Middle frontal gyrus (tissue), 1 donor: Measurements from ENCODE around the gene SEC31B.

Source experiments
- DNase-seq: peaks from one replicate; pipeline ENCODE4 v3.0.0-alpha.2; 2015; ENCODE audit warnings: low spot score; ENCODE audit errors: extremely low spot score

The SEC31B gene

GRCh38 chr10:100498059-100498458 is 21.6 kb downstream of the SEC31B start:
- no peak for DNase-seq

GRCh38 chr10:100496567-100496966 is 23.1 kb downstream of the SEC31B start:
- no peak for DNase-seq

DNA sequence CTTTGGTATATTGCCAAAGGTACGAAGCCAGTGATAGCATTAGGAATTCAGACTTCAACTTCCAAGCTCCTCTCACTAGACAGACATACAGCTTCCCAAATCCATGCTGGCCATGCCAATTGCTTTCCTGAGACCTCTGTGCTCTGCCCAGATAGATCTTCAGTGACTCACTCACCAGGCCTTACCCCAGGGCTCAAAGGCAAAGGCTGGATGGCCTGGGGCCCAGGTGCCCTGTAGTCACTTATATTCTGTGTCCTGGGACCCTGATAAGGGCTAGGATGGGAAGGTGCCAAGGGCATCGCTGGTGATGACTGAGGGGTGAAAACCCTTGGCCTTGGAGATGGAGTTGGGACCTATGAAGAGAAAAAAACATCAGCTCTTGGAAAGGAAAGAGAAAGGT is 29.1 kb downstream of the SEC31B start:
- no peak for DNase-seq

- DNase-seq = no peak
Observed at GRCh38 chr10:100489396-100489795, 30.3 kb downstream of the SEC31B start.

- DNase-seq = no peak
Observed at GRCh38 chr10:100487529-100487928, 32.1 kb downstream of the SEC31B start.

- no peak for DNase-seq
Observed at GRCh38 chr10:100485801-100486495, 33.7 kb downstream of the SEC31B start.

GRCh38 chr10:100485366-100485765 is 34.3 kb downstream of the SEC31B start:
- DNase-seq = no peak

GRCh38 chr10:100483876-100484666 is 35.6 kb downstream of the SEC31B start:
- DNase-seq = no peak

- DNase-seq = no peak
Observed at GRCh38 chr10:100482834-100483185, 36.9 kb downstream of the SEC31B start.

DNA sequence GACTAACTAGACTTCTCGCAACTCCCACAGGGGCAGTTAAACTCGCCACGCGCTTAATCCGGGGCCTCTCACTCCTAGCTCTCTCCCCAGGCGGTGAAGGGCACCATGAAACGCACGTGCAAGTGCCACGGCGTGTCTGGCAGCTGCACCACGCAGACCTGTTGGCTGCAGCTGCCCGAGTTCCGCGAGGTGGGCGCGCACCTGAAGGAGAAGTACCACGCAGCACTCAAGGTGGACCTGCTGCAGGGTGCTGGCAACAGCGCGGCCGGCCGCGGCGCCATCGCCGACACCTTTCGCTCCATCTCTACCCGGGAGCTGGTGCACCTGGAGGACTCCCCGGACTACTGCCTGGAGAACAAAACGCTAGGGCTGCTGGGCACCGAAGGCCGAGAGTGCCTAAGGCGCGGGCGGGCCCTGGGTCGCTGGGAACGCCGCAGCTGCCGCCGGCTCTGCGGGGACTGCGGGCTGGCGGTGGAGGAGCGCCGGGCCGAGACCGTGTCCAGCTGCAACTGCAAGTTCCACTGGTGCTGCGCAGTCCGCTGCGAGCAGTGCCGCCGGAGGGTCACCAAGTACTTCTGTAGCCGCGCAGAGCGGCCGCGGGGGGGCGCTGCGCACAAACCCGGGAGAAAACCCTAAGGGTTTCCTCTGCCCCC is 37.4 kb downstream of the SEC31B start:
- DNase-seq = peak; percentile 39

GRCh38 chr10:100481462-100482081 is 38.1 kb downstream of the SEC31B start:
- peak; percentile 79 for DNase-seq

DNA sequence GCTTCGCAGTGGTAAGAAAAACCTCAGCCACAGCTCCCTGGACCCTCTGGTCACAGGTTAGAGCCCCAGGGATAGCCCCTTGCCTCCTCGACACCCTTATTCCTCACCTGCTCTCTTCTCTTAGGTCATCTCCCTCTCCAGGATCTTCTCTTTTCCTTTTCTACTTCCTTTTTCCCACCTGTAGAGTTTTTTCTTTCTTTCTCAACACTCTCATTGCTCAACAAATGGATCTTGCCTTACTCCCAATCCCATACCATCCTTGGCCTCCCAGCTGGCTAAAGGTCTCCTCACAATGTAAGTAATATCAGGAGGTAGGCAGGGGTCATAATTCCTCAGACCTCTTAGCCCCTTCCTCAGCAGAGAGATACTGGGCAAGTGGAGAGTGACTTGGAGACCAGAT is 39.7 kb downstream of the SEC31B start:
- no peak for DNase-seq

DNA sequence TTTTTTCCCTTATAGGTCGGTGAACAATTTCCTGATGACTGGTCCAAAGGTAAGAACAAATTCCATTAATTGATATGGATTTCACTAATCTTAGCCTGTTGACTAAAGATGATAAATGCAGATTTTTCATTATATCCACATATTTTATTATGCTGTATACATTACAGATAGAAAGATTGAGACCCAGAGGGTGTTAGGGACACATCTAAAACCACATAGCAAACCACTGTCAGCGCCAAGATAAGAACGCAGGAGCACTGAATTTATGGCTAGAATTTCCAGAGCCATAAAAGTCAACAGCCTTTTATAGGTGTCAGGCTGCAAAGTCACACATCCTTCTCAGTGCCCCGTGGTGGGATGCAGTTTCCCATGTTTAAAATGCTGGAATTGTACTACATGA is 40.6 kb downstream of the SEC31B start:
- DNase-seq = no peak

DNA sequence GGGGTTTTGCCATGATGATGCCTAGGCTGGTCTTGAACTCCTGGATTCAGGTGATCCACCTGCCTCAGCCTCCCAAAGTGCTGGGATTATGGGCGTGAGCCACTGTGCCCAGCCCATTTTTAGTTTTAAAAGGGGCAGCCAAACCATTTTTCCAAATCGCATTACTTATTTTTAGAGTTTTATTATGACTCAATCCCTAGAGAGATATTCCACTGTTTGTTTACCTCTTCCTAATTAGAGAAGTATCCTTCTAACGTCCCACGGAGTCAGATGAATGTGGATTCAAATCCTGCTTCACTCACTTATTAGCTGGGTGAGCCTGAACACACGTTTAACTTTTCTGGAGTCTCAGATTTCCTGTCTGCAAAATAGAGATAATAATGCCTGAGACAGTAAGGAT is 41.7 kb downstream of the SEC31B start:
- DNase-seq = no peak

DNA sequence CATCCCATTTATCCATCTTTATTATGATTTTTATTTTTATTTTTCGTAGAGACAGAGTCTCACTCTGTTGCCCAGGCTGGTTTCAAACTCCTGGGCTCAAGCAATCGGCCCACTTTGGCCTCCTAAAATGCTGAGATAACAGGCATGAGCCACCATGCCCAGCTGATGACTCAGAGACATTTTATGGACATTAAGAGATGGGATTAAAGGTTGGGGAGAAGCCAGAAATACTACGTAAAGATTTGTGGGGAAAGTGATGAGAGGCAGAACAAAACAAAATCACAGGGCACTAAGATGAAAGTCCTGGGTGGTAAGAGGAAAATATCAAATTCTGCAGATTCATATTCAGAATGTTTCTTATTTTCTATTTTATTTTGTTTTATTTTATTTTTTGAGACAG is 49.3 kb downstream of the SEC31B start:
- no peak for DNase-seq

DNA sequence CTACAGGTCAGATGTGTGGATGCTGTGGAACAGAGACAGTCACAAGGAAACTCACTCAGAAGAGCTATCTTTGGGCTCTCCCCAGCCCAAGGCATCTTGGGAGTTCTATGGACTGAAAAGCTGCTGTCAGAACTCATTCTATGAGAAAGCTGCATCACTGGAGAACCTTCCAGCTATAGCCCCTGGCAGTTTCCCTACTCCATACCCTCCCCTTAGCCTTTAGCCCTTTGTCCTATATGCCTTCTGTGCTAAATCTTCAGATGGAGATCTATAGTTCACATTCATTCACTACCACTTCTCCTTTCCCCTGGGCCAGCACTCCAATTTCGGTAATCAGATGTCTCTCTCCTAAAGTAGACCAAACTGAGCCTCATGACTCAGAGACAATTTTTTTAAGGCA is 49.9 kb downstream of the SEC31B start:
- DNase-seq = no peak

GRCh38 chr10:100468978-100469377 is 50.7 kb downstream of the SEC31B start:
- no peak for DNase-seq

DNA sequence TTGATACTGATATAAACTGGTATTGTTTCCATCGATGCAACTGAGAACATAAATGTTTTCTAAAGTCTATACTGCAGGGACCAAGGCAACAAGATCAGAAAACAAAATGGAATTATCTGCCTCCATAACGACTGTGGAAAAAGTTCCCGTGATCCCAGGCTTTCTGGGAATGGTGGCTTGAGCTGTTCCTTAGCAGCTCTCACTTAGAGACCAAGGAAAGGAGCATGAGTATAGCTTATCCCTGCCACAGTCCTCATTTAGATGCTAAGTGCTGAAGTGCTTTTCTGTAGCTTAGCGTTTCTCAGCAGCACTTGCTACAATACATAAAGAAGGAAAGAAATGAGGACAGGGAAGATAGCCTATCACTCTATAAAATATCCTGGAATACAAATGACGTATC is 51.3 kb downstream of the SEC31B start:
- DNase-seq = no peak

GRCh38 chr10:100462709-100463108 is 57.0 kb downstream of the SEC31B start, which contains the start of gene WNT8B:
TSS of gene WNT8B (plus strand) at chr10:100463009. CDS start at chr10:100463169, 160 bp downstream.
- DNase-seq = no peak

- DNase-seq = no peak
Observed at GRCh38 chr10:100448951-100449350, 70.7 kb downstream of the SEC31B start.

GRCh38 chr10:100447663-100448062 is 72.0 kb downstream of the SEC31B start:
- no peak for DNase-seq
